ENCODE results near the gene ZXDC.

Gene ZXDC

DNA sequence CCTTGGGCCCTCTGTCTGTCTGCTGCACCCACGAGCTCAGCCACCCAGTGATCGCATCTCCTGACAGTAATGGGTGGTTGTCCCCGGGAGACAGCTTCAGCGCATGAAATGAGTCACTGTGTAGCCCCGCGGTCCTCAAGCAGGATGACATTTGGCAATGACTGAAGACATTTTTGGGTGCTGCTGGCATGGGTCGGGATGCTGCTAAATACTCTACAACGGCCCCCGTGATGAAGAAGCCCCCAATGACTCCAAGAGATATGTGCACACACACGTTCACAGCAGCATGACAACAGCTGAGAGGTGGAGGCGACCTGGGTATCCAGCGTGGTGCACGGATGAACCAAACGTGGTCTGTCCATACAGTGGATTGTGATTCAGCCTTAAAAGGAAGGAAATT lies 17.4 kb upstream of the ZXDC start:
- in situ Hi-C loops (cut with HindIII; ENCODE audit: low sequenced_read_pairs), result no loop called here
- no peak for DNase-seq (ENCODE audit: low read depth, low spot score)

DNA sequence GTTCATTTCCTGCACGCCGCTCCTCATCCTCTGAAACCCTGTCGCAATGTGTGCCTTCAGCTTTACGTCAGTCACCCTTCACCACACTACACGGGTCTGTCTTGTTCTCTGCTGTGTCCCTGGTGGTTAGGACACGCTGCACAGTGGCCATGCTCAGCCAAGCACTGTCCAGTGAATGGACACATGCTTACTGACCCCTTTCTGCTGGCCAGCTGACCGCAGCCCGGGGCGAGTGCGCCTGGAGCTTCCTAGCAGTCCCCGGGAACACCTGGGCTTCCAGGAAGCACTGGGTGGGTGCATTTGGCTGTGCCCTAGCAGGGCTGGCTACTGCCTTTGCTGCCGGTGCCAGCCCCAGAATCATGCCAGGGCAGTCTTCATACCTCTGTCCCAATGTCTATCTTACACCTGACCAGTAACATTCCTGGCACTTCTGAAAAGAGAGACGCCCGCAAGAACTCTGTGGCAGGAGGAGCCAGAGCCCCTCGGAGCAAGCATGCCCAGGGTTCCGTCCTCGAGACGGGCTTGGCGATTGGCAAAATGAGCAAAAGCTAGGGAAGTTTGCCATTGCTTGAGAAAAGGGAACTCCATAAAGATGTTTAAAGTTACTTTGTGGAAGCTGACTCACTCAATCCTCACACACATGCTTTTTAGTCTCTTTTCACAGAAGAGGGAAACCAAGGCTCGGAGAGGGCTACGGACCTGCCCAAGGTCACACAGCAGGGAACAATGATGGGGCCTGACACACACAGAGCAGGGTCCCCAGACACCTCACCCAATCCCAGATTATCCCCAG lies 15.7 kb upstream of the ZXDC start:
- H3K4me3 ChIP-seq (ENCODE audit: low read depth, low read length), result no peak overlapping the region
- DNase-seq (ENCODE audit: low read depth, low spot score), result no peak
- in situ Hi-C loops (cut with HindIII; ENCODE audit: low sequenced_read_pairs), result no loop called here
- TF ChIP-seq, protein P1, sequence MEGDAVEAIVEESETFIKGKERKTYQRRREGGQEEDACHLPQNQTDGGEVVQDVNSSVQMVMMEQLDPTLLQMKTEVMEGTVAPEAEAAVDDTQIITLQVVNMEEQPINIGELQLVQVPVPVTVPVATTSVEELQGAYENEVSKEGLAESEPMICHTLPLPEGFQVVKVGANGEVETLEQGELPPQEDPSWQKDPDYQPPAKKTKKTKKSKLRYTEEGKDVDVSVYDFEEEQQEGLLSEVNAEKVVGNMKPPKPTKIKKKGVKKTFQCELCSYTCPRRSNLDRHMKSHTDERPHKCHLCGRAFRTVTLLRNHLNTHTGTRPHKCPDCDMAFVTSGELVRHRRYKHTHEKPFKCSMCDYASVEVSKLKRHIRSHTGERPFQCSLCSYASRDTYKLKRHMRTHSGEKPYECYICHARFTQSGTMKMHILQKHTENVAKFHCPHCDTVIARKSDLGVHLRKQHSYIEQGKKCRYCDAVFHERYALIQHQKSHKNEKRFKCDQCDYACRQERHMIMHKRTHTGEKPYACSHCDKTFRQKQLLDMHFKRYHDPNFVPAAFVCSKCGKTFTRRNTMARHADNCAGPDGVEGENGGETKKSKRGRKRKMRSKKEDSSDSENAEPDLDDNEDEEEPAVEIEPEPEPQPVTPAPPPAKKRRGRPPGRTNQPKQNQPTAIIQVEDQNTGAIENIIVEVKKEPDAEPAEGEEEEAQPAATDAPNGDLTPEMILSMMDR (IDR thresholded peaks at IDR 0.05; ENCODE audit: low read depth, low read length), result no peak

More for the DNA sequence above, 17.4 kb upstream of the ZXDC start:
- no peak overlapping the region for H3K4me3 ChIP-seq (ENCODE audit: low read depth, low read length)
- TF ChIP-seq, protein P1 (IDR thresholded peaks at IDR 0.05; ENCODE audit: low read depth, low read length), result no peak

DNA sequence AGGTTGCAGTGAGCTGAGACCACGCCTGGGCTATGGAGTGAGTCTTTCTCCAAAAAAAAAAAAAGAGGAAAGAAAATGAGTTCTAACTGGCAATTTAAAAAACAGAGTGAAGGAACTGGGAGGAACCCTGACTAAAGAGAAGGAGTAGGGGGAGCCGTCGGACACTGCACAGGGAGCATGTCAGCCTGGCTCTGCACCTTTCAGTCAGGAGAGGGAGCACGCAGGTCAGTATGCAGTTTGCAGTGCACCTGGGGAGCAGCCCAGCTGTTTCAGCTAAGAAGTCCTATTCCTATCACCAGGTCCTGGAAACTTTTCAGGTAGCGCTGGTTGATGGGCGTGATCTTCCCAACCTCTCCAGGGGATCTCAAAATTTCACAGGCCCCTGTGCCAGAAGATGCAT lies 14.9 kb upstream of the ZXDC start:
- in situ Hi-C loops (cut with HindIII; ENCODE audit: low sequenced_read_pairs), result no loop called here

DNA sequence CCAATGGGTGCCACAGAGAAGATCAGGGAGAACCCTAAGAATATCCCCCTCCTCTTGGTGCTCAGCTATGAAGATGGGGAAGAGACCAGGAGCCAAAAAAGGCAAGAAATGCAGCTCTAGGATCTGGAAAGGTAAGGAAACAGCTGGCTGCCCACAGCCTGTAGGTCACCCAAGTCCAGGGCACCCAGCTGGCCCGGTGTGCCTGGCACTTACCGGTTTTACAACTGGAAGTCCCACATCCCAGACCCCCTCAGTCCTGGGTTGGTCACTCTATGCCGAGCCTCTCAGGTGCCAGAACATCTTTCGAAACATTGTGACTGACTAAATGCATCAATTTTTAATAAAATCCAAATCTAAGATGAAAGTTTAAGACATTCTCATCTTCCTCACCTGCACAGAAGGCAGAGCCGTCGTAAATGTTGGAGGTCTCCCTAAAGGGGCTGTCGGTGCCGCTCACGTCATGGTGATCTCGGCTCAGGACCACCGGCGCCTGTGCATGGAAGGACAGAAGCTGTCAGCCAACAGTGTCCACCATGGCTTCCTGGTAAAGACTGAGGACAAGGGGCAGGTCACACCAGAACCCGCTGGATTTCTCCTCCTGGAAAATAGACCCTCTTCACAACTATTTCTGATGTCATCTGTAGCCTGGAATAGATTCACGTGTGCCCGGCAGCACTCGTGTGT lies 13.3 kb upstream of the ZXDC start:
- DNase-seq (ENCODE audit: low read depth, low spot score), result no peak
- H3K4me3 ChIP-seq (ENCODE audit: low read depth, low read length), result no peak overlapping the region
- TF ChIP-seq, protein P1 (IDR thresholded peaks at IDR 0.05; ENCODE audit: low read depth, low read length), result no peak
- in situ Hi-C loops (cut with HindIII; ENCODE audit: low sequenced_read_pairs), result no loop called here

More for the DNA sequence above, 14.9 kb upstream of the ZXDC start:
- DNase-seq (ENCODE audit: low read depth, low spot score), result no peak
- TF ChIP-seq, protein P1 (IDR thresholded peaks at IDR 0.05; ENCODE audit: low read depth, low read length), result no peak
- no peak overlapping the region for H3K4me3 ChIP-seq (ENCODE audit: low read depth, low read length)

DNA sequence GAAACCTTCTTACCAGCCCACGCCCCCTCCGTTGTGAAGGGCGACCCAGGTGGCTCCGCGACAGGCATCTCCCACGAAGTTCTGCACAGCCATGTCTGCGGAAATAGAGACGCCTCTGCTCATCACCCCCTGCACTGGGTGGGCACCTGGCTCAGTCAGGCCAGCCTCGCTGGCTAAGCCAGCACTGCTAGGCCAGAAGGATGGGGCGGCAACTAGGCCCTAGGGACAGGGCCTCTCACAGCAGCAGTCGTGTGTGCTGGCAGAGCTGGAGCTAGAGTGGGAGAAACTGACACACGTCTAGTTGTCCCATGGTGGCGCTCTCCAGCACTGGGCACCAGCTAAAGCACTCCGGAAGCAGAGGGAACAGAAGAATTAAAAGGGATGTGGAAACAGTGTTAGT lies 12.5 kb upstream of the ZXDC start:
- DNase-seq (ENCODE audit: low read depth, low spot score), result no peak
- TF ChIP-seq, protein P1 (IDR thresholded peaks at IDR 0.05; ENCODE audit: low read depth, low read length), result no peak
- in situ Hi-C loops (cut with HindIII; ENCODE audit: low sequenced_read_pairs), result no loop called here
- no peak overlapping the region for H3K4me3 ChIP-seq (ENCODE audit: low read depth, low read length)

- DNase-seq (ENCODE audit: low read depth, low spot score), result no peak
- H3K4me3 ChIP-seq (ENCODE audit: low read depth, low read length), result no peak overlapping the region
- TF ChIP-seq, protein P1 (IDR thresholded peaks at IDR 0.05; ENCODE audit: low read depth, low read length), result no peak
- in situ Hi-C loops (cut with HindIII; ENCODE audit: low sequenced_read_pairs), result no loop called here
These were observed 11.6 kb upstream of the ZXDC start for GRCh38 chr3:126487151-126487771.

All from astrocyte of the spinal cord (primary cell).